ENCODE data around the gene S100A6. TPM values are rescaled to one million over a fixed set of nuclear protein-coding genes. Genes with fewer than 3 reads are reported as not detected.

S100A6 gene
- total and polyA plus RNA-seq, 2 donors (not counting 1 experiment from before 2014, with no cell fraction given) = 1,280 to 4,042 TPM

DNA sequence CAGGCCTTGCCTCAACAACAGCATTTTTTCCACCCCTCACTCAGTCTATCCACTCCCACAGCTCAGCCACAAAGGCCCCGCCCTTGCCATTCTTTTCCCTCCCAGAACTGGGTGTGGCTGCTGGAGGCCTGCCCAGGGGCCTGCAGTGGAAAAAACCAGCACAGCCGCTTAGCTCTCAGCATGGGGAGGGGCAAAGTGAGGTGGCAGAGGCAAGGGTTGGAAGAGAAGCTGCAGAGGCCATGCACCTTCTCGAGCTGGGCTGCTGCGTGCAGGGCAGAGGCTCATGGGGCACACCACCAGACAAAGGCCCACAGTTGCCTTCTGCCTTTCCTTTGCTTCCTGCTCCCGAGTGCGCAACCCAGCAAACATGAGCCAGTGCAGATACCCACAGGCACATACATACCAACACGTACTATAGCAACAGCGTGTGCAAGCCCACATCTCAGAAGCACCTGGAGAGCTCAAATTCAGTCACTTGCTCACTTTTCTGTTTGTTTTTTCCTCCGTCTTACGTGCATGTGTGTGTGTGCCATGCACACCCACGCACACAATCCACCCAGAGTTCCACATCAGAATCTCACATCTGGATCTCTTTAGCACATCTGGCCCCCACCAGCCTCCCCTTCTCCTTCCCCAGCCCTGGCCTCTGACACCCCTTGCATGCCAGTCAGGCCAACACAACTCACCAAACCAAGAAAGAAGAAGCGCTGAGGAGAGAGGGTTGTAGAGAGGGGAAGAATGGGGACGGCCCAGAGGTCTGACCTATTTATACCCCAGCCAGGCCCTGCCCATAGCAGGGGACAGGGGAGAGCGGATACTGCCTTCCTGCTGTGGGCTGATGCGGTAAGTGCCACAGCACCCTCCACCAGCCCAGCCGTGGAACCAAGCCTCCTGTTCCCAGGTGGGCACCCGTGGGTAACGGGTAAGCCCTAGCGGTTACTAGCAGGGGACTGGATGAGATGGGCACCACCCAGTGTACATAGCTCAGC is 9.6 kb upstream of the S100A6 start, which contains the start of gene S100A4:
TSS of gene S100A4 (minus strand) at position 740 of the 989 bp plus-strand sequence. CDS start 1,012 bp downstream, outside the sequence.
- Histone ChIP-seq H3K4me3 (replicated peaks in 1 of 4; ENCODE audit: control extremely low read depth in 1 of 4, insufficient read depth in 1 of 4, low read depth in 3 of 4, low read length in 4 of 4) (peak within 1 kb of the TSS in 3 of 4 experiments; percentile 34 to 71 (median 47)), H3K9ac (ENCODE audit: insufficient read depth, low read length) (peak within 1 kb of the TSS; percentile 47), H3K4me2 (ENCODE audit: extremely low read depth, insufficient read depth, low read length) (peak within 1 kb of the TSS; percentile 77), H4K20me1 (ENCODE audit: control insufficient read depth, extremely low read depth, insufficient read depth, low read length) (no peaks in the 10 kb centered on the region), H3K79me2 (ENCODE audit: control insufficient read depth, insufficient read depth, low read length) (peaks cover 8% of the 10 kb centered on the region), H3K36me3 (ENCODE audit: control insufficient read depth, insufficient read depth, low read length) (no peaks in the 10 kb centered on the region), H3K27me3 (ENCODE audit: control insufficient read depth, insufficient read depth, low read length) (no peaks in the 10 kb centered on the region), H2AFZ (ENCODE audit: low read length) (no peak within 1 kb of the TSS), H3K4me1 (ENCODE audit: control insufficient read depth, extremely low read depth, insufficient read depth, low read length) (peaks cover 41% of the 10 kb centered on the region), H3K9me3 (ENCODE audit: control insufficient read depth, insufficient read depth, low read depth, low read length) (no peaks in the 10 kb centered on the region), H3K27ac (ENCODE audit: insufficient read depth, low read length) (peak within 1 kb of the TSS; percentile 84)
- DNase-seq (ENCODE audit: low read depth in 2 of 2) = peak; percentile 94
- TF ChIP-seq EZH2 (IDR thresholded peaks at IDR 0.05; ENCODE audit: low read length, missing control alignments) = no peak
- no peak for TF ChIP-seq CTCF (conservative IDR thresholded peaks at IDR 0.05 in 1 of 2, IDR thresholded peaks at IDR 0.05 in 1 of 2; ENCODE audit: low read depth in 1 of 2, low read length in 2 of 2)

GRCh38 chr1:153544453-153545066 is 8.8 kb upstream of the S100A6 start:
- Histone ChIP-seq H3K4me1 (ENCODE audit: control insufficient read depth, extremely low read depth, insufficient read depth, low read length) (peaks cover 42% of the 10 kb centered on the region), H2AFZ (ENCODE audit: low read length) (no peak overlapping the region), H3K27ac (ENCODE audit: insufficient read depth, low read length) (peak overlapping the region; percentile 84), H3K4me2 (ENCODE audit: extremely low read depth, insufficient read depth, low read length) (peak overlapping the region; percentile 73), H3K27me3 (ENCODE audit: control insufficient read depth, insufficient read depth, low read length) (no peaks in the 10 kb centered on the region), H3K36me3 (ENCODE audit: control insufficient read depth, insufficient read depth, low read length) (no peaks in the 10 kb centered on the region), H4K20me1 (ENCODE audit: control insufficient read depth, extremely low read depth, insufficient read depth, low read length) (no peaks in the 10 kb centered on the region), H3K4me3 (replicated peaks in 1 of 4; ENCODE audit: control extremely low read depth in 1 of 4, insufficient read depth in 1 of 4, low read depth in 3 of 4, low read length in 4 of 4) (peak overlapping the region in 3 of 4 experiments; percentile 12 to 71 (median 46)), H3K9me3 (ENCODE audit: control insufficient read depth, insufficient read depth, low read depth, low read length) (no peaks in the 10 kb centered on the region), H3K79me2 (ENCODE audit: control insufficient read depth, insufficient read depth, low read length) (peaks cover 8% of the 10 kb centered on the region), H3K9ac (ENCODE audit: insufficient read depth, low read length) (peak overlapping the region; percentile 34)
- TF ChIP-seq CTCF (conservative IDR thresholded peaks at IDR 0.05 in 1 of 2, IDR thresholded peaks at IDR 0.05 in 1 of 2; ENCODE audit: low read depth in 1 of 2, low read length in 2 of 2) (no peak), EZH2 (IDR thresholded peaks at IDR 0.05; ENCODE audit: low read length, missing control alignments) (no peak)
- DNase-seq (ENCODE audit: low read depth in 2 of 2) = no peak

DNA sequence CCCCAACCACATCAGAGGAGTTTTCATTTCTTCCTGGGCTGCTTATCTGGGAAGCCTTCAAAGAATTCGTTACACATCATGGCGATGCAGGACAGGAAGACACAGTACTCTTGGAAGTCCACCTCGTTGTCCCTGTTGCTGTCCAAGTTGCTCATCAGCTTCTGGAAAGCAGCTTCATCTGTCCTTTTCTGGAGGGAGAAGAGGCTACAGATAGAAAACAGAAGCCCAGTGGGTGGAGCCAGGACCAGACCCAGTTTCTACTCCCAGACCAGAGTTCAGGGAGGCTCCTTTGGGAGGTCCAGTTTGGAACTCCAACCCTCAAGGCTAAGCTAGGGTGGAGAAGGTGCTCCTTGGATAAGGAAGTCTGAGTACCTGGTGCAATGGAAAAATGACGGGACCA is 7.9 kb upstream of the S100A6 start:
- H3K9ac ChIP-seq (ENCODE audit: insufficient read depth, low read length) = no peak overlapping the region
- no peak for DNase-seq (ENCODE audit: low read depth in 2 of 2)
- no peak overlapping the region for H2AFZ ChIP-seq (ENCODE audit: low read length)
- H3K27ac ChIP-seq (ENCODE audit: insufficient read depth, low read length) = no peak overlapping the region
- no peaks in the 10 kb centered on the region for H3K36me3 ChIP-seq (ENCODE audit: control insufficient read depth, insufficient read depth, low read length)
- H3K9me3 ChIP-seq (ENCODE audit: control insufficient read depth, insufficient read depth, low read depth, low read length) = no peaks in the 10 kb centered on the region
- peaks cover 37% of the 10 kb centered on the region for H3K4me1 ChIP-seq (ENCODE audit: control insufficient read depth, extremely low read depth, insufficient read depth, low read length)
- no peaks in the 10 kb centered on the region for H3K27me3 ChIP-seq (ENCODE audit: control insufficient read depth, insufficient read depth, low read length)
- H3K4me2 ChIP-seq (ENCODE audit: extremely low read depth, insufficient read depth, low read length) = no peak overlapping the region
- H3K4me3 ChIP-seq (replicated peaks in 1 of 4; ENCODE audit: control extremely low read depth in 1 of 4, insufficient read depth in 1 of 4, low read depth in 3 of 4, low read length in 4 of 4) = peak overlapping the region in 1 of 4 experiments; percentile 71
- peaks cover 8% of the 10 kb centered on the region for H3K79me2 ChIP-seq (ENCODE audit: control insufficient read depth, insufficient read depth, low read length)
- H4K20me1 ChIP-seq (ENCODE audit: control insufficient read depth, extremely low read depth, insufficient read depth, low read length) = no peaks in the 10 kb centered on the region
- TF ChIP-seq CTCF (conservative IDR thresholded peaks at IDR 0.05 in 1 of 2, IDR thresholded peaks at IDR 0.05 in 1 of 2; ENCODE audit: low read depth in 1 of 2, low read length in 2 of 2) = no peak
- no peak for TF ChIP-seq EZH2 (IDR thresholded peaks at IDR 0.05; ENCODE audit: low read length, missing control alignments)
